ENCODE measurements around the gene MESP2. TPM values are rescaled to one million over a fixed set of nuclear protein-coding genes. Genes with fewer than 3 reads are reported as not detected.

MESP2 gene
- total RNA-seq, 2 experiments from 2014 or later = not detected

DNA sequence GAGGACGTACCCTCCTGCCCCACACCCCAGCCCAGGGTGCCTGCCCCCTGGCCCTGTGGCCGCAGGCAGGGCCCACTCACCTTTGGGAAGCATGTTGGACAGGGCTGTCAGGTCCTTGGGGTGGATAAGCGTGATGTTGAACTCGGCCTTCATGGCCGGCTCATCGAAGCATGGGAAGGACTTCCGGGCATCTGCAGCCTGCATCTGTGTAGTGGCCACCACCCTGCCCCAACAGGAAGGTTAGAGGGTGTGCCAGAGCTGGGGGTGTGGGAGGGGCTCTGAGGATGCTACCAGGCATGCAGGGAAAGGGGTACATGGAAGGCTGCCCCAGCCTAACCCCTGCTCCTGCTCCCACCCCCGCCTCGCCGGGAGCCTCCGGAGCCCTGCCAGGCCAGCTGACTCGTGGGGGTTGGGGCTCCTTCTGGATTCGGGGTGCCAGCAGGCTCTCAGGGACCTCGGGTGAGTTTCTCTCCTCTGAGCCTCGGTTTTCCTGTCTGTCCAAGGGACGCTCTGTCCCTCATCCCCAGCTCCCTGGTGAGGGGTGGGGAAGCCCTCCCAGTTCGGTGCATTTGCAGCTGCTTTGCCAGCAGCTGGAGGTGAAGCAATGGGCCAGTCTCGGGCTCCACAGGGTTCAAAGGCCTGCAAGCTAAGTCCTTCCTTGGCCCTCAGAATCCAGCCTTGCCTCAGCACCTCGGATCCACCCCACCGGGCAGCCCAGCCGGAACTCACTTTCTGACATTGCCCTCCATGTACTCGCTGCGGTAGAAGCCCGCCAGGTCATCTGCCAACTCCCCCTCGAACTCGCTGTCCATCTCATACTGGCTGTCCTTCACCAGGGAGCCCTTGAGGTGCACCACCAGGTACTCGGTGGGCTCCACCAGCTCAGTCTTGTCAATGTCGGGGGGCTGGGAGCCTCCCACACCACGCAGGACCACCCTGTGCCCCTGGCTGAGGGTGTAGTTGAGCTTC is 29.4 kb downstream of the MESP2 start:
- Histone ChIP-seq H3K4me1 (ENCODE audit: insufficient read depth, low read length, poor library complexity, severe bottlenecking) (no peaks in the 10 kb centered on the region), H2AFZ (ENCODE audit: low read length) (no peak overlapping the region), H3K4me2 (ENCODE audit: low read length) (no peak overlapping the region), H3K27ac (ENCODE audit: low read depth, low read length, poor library complexity, severe bottlenecking) (no peak overlapping the region), H3K79me2 (ENCODE audit: insufficient read depth, low read depth, low read length) (no peaks in the 10 kb centered on the region), H3K9me2 (ENCODE audit: insufficient read depth, low read length) (no peaks in the 10 kb centered on the region), H3K36me3 (ENCODE audit: insufficient read depth, low read length) (no peaks in the 10 kb centered on the region), H3K9me3 (ENCODE audit: low read length) (no peaks in the 10 kb centered on the region), H3K4me3 (ENCODE audit: low read depth, low read length, poor library complexity, severe bottlenecking) (no peak overlapping the region), H4K20me1 (ENCODE audit: insufficient read depth, low read length) (no peaks in the 10 kb centered on the region)
- POLR2A ChIA-PET = no interaction called here
- CTCF ChIA-PET (ENCODE audit: unreplicated experiment) = no interaction called here
- DNase-seq (ENCODE audit: low spot score) = no peak
- intact Hi-C loops (cut with micrococcal nuclease; ENCODE audit: unreplicated experiment) = no loop called here
- BruUV-seq (replicated peaks) = no TSS peak
- TF ChIP-seq, protein P1, sequence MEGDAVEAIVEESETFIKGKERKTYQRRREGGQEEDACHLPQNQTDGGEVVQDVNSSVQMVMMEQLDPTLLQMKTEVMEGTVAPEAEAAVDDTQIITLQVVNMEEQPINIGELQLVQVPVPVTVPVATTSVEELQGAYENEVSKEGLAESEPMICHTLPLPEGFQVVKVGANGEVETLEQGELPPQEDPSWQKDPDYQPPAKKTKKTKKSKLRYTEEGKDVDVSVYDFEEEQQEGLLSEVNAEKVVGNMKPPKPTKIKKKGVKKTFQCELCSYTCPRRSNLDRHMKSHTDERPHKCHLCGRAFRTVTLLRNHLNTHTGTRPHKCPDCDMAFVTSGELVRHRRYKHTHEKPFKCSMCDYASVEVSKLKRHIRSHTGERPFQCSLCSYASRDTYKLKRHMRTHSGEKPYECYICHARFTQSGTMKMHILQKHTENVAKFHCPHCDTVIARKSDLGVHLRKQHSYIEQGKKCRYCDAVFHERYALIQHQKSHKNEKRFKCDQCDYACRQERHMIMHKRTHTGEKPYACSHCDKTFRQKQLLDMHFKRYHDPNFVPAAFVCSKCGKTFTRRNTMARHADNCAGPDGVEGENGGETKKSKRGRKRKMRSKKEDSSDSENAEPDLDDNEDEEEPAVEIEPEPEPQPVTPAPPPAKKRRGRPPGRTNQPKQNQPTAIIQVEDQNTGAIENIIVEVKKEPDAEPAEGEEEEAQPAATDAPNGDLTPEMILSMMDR (conservative IDR thresholded peaks at IDR 0.05; ENCODE audit: low read length) = no peak
- no peak for TF ChIP-seq EZH2phosphoT487 (IDR thresholded peaks at IDR 0.05; ENCODE audit: borderline replicate concordance, low read depth, low read length)

DNA sequence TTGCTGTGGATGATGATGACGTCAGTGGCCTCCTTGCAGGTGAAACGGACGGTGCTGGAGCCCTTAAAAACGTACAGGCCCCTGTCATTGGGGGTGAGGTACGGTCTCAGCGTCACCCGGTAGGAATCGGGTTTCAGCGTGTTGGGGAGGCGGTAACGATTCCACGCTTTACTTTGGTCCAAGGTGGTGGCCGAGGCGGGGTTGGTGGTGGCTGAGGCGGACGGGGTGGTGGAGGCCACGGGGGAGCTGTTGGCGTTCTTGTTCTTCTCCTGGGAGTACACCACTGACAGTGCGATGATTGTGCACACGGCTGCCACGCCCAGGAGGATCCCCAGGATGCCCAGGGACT is 30.1 kb downstream of the MESP2 start:
- intact Hi-C loops (cut with micrococcal nuclease; ENCODE audit: unreplicated experiment) = no loop called here
- no peaks in the 10 kb centered on the region for H3K9me3 ChIP-seq (ENCODE audit: low read length)
- ChIA-PET CTCF (ENCODE audit: unreplicated experiment) (no interaction called here), POLR2A (no interaction called here)
- H3K36me3 ChIP-seq (ENCODE audit: insufficient read depth, low read length) = no peaks in the 10 kb centered on the region
- no TSS peak for BruUV-seq (replicated peaks)
- H3K4me1 ChIP-seq (ENCODE audit: insufficient read depth, low read length, poor library complexity, severe bottlenecking) = no peaks in the 10 kb centered on the region
- H2AFZ ChIP-seq (ENCODE audit: low read length) = no peak overlapping the region
- H3K79me2 ChIP-seq (ENCODE audit: insufficient read depth, low read depth, low read length) = no peaks in the 10 kb centered on the region
- no peaks in the 10 kb centered on the region for H4K20me1 ChIP-seq (ENCODE audit: insufficient read depth, low read length)
- DNase-seq (ENCODE audit: low spot score) = no peak
- TF ChIP-seq, protein P1 (conservative IDR thresholded peaks at IDR 0.05; ENCODE audit: low read length) = no peak
- no peak for TF ChIP-seq EZH2phosphoT487 (IDR thresholded peaks at IDR 0.05; ENCODE audit: borderline replicate concordance, low read depth, low read length)
- H3K27ac ChIP-seq (ENCODE audit: low read depth, low read length, poor library complexity, severe bottlenecking) = no peak overlapping the region
- no peaks in the 10 kb centered on the region for H3K9me2 ChIP-seq (ENCODE audit: insufficient read depth, low read length)
- no peak overlapping the region for H3K4me2 ChIP-seq (ENCODE audit: low read length)
- H3K4me3 ChIP-seq (ENCODE audit: low read depth, low read length, poor library complexity, severe bottlenecking) = no peak overlapping the region

All from OCI-LY7 (cell line).